Gastroesophageal sphincter (tissue), 3 donors: ENCODE measurements around the gene SLC25A13.

Experiments used
- EP300 ChIP-seq: sonication (generic); formaldehyde crosslinking; IDR thresholded peaks from one replicate; pipeline ENCODE4 v1.6.1; 2017; ENCODE audit warnings: antibody characterized with exemption, mild to moderate bottlenecking
- POLR2A ChIP-seq, 2 donors: fragments of 450-650 bp; IDR thresholded peaks; one replicate each; pipeline ENCODE4 v1.6.1; 2017; ENCODE audit warnings: antibody characterized with exemption in 2 of 2, mild to moderate bottlenecking in 2 of 2, moderate library complexity in 1 of 2
- POLR2AphosphoS5 ChIP-seq: sonication (generic); formaldehyde crosslinking; IDR thresholded peaks from one replicate; pipeline ENCODE4 v1.6.1; 2017; ENCODE audit warnings: antibody characterized with exemption
- TF ChIP-seq, protein P1 (sequence below), 4 experiments: fragments of 200-600 bp in 2 of 4; fragments of 450-650 bp in 2 of 4; sonication (generic) in 1 of 4; IDR thresholded peaks; one replicate each; pipeline ENCODE4 v1.5.1; 2017 to 2019; ENCODE audit warnings: antibody characterized with exemption in 4 of 4, mild to moderate bottlenecking in 2 of 4, moderate library complexity in 2 of 4

DNA sequence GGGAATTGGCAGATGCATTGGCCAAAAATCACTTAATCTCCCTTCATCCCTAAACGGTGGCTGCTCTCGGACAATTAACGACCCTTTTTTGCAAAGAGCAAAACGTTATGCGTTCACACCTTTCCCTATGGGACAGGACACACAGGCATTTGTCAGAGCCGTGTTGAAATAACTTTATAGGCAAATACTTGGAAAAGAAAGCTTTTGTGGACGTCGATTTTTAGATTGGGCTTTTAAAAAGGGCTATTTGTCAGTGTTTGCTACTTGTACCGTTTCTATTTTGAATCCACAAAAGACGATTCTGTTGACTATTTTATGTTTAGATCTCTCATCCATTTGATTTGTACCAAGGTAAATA is 245.6 kb downstream of the SLC25A13 start:
- TF ChIP-seq EP300: no peak
- TF ChIP-seq, protein P1, sequence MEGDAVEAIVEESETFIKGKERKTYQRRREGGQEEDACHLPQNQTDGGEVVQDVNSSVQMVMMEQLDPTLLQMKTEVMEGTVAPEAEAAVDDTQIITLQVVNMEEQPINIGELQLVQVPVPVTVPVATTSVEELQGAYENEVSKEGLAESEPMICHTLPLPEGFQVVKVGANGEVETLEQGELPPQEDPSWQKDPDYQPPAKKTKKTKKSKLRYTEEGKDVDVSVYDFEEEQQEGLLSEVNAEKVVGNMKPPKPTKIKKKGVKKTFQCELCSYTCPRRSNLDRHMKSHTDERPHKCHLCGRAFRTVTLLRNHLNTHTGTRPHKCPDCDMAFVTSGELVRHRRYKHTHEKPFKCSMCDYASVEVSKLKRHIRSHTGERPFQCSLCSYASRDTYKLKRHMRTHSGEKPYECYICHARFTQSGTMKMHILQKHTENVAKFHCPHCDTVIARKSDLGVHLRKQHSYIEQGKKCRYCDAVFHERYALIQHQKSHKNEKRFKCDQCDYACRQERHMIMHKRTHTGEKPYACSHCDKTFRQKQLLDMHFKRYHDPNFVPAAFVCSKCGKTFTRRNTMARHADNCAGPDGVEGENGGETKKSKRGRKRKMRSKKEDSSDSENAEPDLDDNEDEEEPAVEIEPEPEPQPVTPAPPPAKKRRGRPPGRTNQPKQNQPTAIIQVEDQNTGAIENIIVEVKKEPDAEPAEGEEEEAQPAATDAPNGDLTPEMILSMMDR (IDR thresholded peaks at IDR 0.05): no peak
- no peak for TF ChIP-seq POLR2AphosphoS5
- TF ChIP-seq POLR2A (IDR thresholded peaks at IDR 0.05): no peak
